Kidney tubule cell (primary cell): Measurements from ENCODE around the gene CD6.

Experiments used
- DNase-seq: peaks from one replicate; pipeline ENCODE4 v3.0.0-alpha.2; 2018; ENCODE audit warnings: low spot score

Gene CD6

GRCh38 chr11:61026121-61027031 is 54.9 kb downstream of the CD6 start:
- no peak for DNase-seq

GRCh38 chr11:61027141-61027840 is 55.8 kb downstream of the CD6 start:
- no peak for DNase-seq

GRCh38 chr11:61028135-61028729 is 56.8 kb downstream of the CD6 start:
- peak; percentile 38 for DNase-seq

GRCh38 chr11:61032824-61033223 is 61.3 kb downstream of the CD6 start:
- DNase-seq: no peak

- no peak for DNase-seq
These were observed 61.9 kb downstream of the CD6 start for GRCh38 chr11:61033417-61033816.

GRCh38 chr11:61034111-61034510 is 62.6 kb downstream of the CD6 start:
- DNase-seq: no peak

GRCh38 chr11:61034704-61035525 is 63.4 kb downstream of the CD6 start:
- no peak for DNase-seq

- DNase-seq: no peak
These were observed 64.0 kb downstream of the CD6 start for GRCh38 chr11:61035526-61035835.

GRCh38 chr11:61037441-61038093 is 66.1 kb downstream of the CD6 start:
- no peak for DNase-seq

GRCh38 chr11:61039916-61040315 is 68.4 kb downstream of the CD6 start:
- no peak for DNase-seq

GRCh38 chr11:61041755-61042518 is 70.5 kb downstream of the CD6 start:
- DNase-seq: no peak

GRCh38 chr11:61042537-61042936 is 71.1 kb downstream of the CD6 start:
- DNase-seq: no peak

- DNase-seq: no peak
These were observed 71.6 kb downstream of the CD6 start for GRCh38 chr11:61042961-61043540.

GRCh38 chr11:61045271-61045670 is 73.8 kb downstream of the CD6 start:
- DNase-seq: no peak

GRCh38 chr11:61046833-61047232 is 75.4 kb downstream of the CD6 start:
- no peak for DNase-seq

- DNase-seq: no peak
These were observed 77.0 kb downstream of the CD6 start for GRCh38 chr11:61048368-61049062.

GRCh38 chr11:61049063-61049377 is 77.5 kb downstream of the CD6 start:
- DNase-seq: peak; percentile 9

GRCh38 chr11:61049859-61050258 is 78.4 kb downstream of the CD6 start:
- DNase-seq: no peak

GRCh38 chr11:61052182-61052972 is 80.9 kb downstream of the CD6 start:
- no peak for DNase-seq
